ENCODE results near the gene KCND2. TPM values are rescaled to one million over a fixed set of nuclear protein-coding genes. Genes with fewer than 3 reads are reported as not detected.
"Not testable (repeated sequence)": the region's sequence is repeated elsewhere in the genome, so short reads cannot be mapped to it uniquely, and the experiment has no call there.

The KCND2 gene
- total RNA-seq, 1 donor from 2014 or later = 0.46 TPM

DNA sequence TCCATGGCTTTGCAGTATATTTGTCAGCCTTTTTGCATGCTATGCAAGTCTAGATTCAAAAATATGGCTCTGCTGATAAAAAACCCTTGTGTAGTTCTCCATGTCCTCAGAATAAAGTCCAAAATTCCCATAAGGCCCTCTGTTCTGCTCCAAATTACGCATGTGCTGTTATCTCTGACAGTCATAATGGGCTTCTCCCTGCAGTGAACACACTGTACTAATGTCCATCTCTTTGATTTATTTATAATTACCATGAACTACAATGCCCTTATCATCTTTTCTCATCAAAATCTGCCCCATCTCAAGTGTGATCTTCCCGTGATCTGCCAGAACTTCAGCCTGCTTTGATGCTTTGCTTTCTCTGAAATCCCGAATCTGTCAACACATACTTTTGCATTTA lies 497.2 kb downstream of the KCND2 start:
- Mint-ChIP-seq H3K27me3 (ENCODE audit: unreplicated experiment) (peaks cover 4% of the 10 kb centered on the region), H3K9me3 (ENCODE audit: unreplicated experiment) (no peaks in the 10 kb centered on the region), H3K4me3 (ENCODE audit: unreplicated experiment) (no peak overlapping the region), H3K4me1 (ENCODE audit: unreplicated experiment) (peaks cover 2% of the 10 kb centered on the region), H3K36me3 (ENCODE audit: unreplicated experiment) (no peaks in the 10 kb centered on the region), H3K27ac (ENCODE audit: unreplicated experiment) (no peak overlapping the region)
- no peak for DNase-seq (ENCODE audit: extremely low spot score, unreplicated experiment)
- TF ChIP-seq, protein P1, sequence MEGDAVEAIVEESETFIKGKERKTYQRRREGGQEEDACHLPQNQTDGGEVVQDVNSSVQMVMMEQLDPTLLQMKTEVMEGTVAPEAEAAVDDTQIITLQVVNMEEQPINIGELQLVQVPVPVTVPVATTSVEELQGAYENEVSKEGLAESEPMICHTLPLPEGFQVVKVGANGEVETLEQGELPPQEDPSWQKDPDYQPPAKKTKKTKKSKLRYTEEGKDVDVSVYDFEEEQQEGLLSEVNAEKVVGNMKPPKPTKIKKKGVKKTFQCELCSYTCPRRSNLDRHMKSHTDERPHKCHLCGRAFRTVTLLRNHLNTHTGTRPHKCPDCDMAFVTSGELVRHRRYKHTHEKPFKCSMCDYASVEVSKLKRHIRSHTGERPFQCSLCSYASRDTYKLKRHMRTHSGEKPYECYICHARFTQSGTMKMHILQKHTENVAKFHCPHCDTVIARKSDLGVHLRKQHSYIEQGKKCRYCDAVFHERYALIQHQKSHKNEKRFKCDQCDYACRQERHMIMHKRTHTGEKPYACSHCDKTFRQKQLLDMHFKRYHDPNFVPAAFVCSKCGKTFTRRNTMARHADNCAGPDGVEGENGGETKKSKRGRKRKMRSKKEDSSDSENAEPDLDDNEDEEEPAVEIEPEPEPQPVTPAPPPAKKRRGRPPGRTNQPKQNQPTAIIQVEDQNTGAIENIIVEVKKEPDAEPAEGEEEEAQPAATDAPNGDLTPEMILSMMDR (IDR thresholded peaks at IDR 0.05) = no peak

DNA sequence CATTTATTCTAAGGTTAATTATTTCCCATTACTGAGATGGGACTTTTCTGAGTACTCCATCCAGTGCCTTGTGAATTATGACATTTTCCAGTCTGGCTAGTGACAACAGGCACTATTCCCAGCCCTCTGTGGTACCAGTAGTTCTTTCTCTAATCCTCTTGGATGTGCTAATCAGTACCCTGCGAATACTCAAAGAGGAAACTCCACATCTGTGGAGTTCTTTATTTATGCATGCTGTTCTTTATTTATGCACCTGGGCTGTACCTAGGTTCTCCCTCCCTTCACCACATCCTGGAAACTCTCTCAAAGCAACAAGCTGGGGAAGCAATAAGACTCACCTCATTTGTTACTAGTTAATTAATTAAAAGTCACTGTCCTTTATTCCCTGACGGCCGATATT lies 501.5 kb downstream of the KCND2 start:
- TF ChIP-seq, protein P1 (IDR thresholded peaks at IDR 0.05) = no peak
- no peak overlapping the region for H3K4me3 Mint-ChIP-seq (ENCODE audit: unreplicated experiment)
- H3K4me1 Mint-ChIP-seq (ENCODE audit: unreplicated experiment) = peaks cover 2% of the 10 kb centered on the region
- no peak overlapping the region for H3K27ac Mint-ChIP-seq (ENCODE audit: unreplicated experiment)
- no peaks in the 10 kb centered on the region for H3K9me3 Mint-ChIP-seq (ENCODE audit: unreplicated experiment)
- no peak for DNase-seq (ENCODE audit: extremely low spot score, unreplicated experiment)
- no peaks in the 10 kb centered on the region for H3K36me3 Mint-ChIP-seq (ENCODE audit: unreplicated experiment)
- H3K27me3 Mint-ChIP-seq (ENCODE audit: unreplicated experiment) = peaks cover 4% of the 10 kb centered on the region

DNA sequence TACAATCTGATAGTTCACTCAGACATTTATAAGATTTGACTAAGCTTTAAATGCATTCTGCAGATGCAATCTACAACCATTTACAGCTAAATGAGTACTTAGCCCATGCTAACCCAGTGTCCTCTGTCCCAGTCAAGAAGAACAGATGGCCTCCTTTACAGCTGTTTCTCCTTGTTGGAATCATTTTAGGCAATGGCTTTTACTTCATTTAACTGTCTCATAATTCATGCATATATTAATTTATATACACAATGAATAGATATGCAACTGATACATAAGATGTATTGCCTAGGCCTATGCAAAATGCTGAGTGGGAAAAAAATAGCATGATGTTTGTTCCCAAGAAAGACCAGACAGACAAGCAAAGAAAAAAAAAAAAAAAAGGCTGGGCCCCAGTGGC lies 502.8 kb downstream of the KCND2 start:
- Mint-ChIP-seq H3K4me1 (ENCODE audit: unreplicated experiment) (peaks cover 2% of the 10 kb centered on the region), H3K36me3 (ENCODE audit: unreplicated experiment) (no peaks in the 10 kb centered on the region), H3K27me3 (ENCODE audit: unreplicated experiment) (peaks cover 4% of the 10 kb centered on the region), H3K4me3 (ENCODE audit: unreplicated experiment) (no peak overlapping the region), H3K9me3 (ENCODE audit: unreplicated experiment) (no peaks in the 10 kb centered on the region), H3K27ac (ENCODE audit: unreplicated experiment) (no peak overlapping the region)
- TF ChIP-seq, protein P1 (IDR thresholded peaks at IDR 0.05) = no peak
- DNase-seq (ENCODE audit: extremely low spot score, unreplicated experiment) = no peak

DNA sequence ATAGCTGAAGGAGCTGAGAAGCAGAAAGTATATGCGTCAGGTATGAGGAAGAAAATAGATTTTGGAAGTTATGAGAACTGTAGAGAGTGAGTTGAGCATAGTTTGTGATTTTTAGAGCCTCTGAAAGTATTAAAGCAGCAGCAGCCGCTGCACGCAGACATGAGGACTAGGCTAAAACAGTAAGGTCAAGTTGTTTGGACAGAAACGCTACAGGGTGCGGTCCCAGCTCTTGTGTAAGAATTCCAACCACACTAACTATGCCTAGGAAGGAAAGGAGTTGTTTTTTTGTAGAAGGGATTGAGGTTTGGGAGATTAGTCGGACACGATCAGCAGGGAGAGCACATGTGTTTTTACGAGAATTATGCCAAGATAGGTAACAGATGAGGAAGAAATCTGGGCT lies 506.1 kb downstream of the KCND2 start:
- DNase-seq (ENCODE audit: extremely low spot score, unreplicated experiment); H3K27ac Mint-ChIP-seq (ENCODE audit: unreplicated experiment): not testable (repeated sequence)

DNA sequence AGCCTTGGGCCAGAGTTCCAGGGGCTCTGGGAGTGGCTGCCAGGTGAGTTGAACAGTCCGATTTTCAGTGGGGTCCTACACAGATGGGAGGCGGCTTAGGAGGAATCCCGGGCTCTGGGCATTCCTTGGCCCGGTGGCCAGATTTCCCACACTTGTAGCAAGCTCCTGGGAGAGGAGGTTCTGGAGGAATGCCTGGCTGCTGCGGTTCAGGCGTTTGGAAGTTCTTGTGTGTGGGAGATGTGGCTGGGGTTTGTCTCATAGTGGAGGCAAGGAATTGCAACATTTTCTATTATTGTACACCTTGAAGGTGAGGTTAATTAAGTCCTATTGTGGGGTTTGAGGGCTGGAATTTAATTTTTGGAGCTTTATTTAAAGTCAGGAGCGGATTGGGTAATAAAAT lies 507.5 kb downstream of the KCND2 start:
- peaks cover 14% of the 10 kb centered on the region for H3K4me1 Mint-ChIP-seq (ENCODE audit: unreplicated experiment)
- H3K9me3 Mint-ChIP-seq (ENCODE audit: unreplicated experiment) = not testable (repeated sequence)

More for the DNA sequence above, 506.1 kb downstream of the KCND2 start:
- not testable (repeated sequence) for H3K4me3 Mint-ChIP-seq (ENCODE audit: unreplicated experiment); H3K36me3 Mint-ChIP-seq (ENCODE audit: unreplicated experiment); H3K9me3 Mint-ChIP-seq (ENCODE audit: unreplicated experiment); H3K27me3 Mint-ChIP-seq (ENCODE audit: unreplicated experiment); H3K4me1 Mint-ChIP-seq (ENCODE audit: unreplicated experiment)

DNA sequence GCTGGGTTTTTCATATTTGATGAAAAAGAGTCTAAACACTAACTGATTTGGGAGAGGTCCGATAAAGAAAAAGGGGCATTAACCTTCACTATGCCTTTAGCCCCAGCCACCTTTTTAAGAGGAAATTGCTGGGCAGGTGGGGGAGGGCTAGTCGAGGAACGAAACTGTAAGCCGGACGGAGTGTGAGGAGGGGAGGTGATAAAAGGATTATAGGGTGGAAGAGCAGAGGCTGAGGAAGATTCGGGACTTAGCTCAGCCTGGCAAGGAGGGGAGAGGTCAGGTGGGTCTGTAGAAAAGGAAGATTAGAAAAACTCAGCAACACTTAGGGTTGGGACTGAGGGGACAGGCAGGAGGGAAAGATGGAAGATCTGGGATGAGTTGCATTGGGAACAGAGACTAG lies 508.0 kb downstream of the KCND2 start:
- Mint-ChIP-seq H3K27me3 (ENCODE audit: unreplicated experiment) (no peaks in the 10 kb centered on the region), H3K4me3 (ENCODE audit: unreplicated experiment) (no peak overlapping the region), H3K4me1 (ENCODE audit: unreplicated experiment) (peaks cover 19% of the 10 kb centered on the region), H3K9me3 (ENCODE audit: unreplicated experiment) (no peaks in the 10 kb centered on the region), H3K36me3 (ENCODE audit: unreplicated experiment) (no peaks in the 10 kb centered on the region), H3K27ac (ENCODE audit: unreplicated experiment) (no peak overlapping the region)
- TF ChIP-seq, protein P1 (IDR thresholded peaks at IDR 0.05) = no peak
- no peak for DNase-seq (ENCODE audit: extremely low spot score, unreplicated experiment)

More for the DNA sequence above, 507.5 kb downstream of the KCND2 start:
- H3K36me3 Mint-ChIP-seq (ENCODE audit: unreplicated experiment); H3K4me3 Mint-ChIP-seq (ENCODE audit: unreplicated experiment); DNase-seq (ENCODE audit: extremely low spot score, unreplicated experiment); H3K27me3 Mint-ChIP-seq (ENCODE audit: unreplicated experiment); H3K27ac Mint-ChIP-seq (ENCODE audit: unreplicated experiment): not testable (repeated sequence)

DNA sequence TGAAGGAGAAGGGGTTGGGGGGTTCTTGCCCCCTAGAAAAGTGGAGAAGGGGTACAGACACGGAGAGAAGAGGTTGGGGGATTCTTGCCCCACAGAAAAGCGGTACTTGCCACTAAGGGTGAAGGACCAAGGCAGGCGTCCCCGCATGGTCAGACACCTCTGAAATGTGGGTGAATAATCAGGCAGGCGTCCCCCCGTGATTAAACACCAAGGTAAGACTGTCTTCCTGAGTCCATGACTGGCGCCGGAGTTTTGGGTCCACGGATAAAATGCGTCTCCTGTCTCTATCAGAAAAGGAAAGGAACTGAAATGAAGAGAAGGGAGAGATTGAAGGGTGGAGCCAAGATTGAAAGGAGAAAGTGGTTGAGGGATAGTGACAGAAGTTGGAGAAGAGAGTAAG lies 508.9 kb downstream of the KCND2 start:
- H3K36me3 Mint-ChIP-seq (ENCODE audit: unreplicated experiment); H3K9me3 Mint-ChIP-seq (ENCODE audit: unreplicated experiment); DNase-seq (ENCODE audit: extremely low spot score, unreplicated experiment); H3K4me3 Mint-ChIP-seq (ENCODE audit: unreplicated experiment); H3K27me3 Mint-ChIP-seq (ENCODE audit: unreplicated experiment); H3K27ac Mint-ChIP-seq (ENCODE audit: unreplicated experiment): not testable (repeated sequence)
- peaks cover 28% of the 10 kb centered on the region for H3K4me1 Mint-ChIP-seq (ENCODE audit: unreplicated experiment)

Measured in osteocyte (in vitro differentiated cells).